SU-DHL-6 (cell line): Measurements from ENCODE around the gene DBET.
"Not testable (repeated sequence)": the region's sequence is repeated elsewhere in the genome, so short reads cannot be mapped to it uniquely, and the experiment has no call there.

Source experiments
- EZH2phosphoT487 ChIP-seq: fragments of 200-600 bp; sonication (generic), shearing (Covaris generic); conservative IDR thresholded peaks from 2 replicates; pipeline ENCODE4 v1.6.1; 2018; ENCODE audit warnings: mild to moderate bottlenecking, antibody characterized with exemption, low read length, moderate library complexity, mixed read lengths
- TF ChIP-seq, protein P1 (sequence below): fragments of 200-600 bp; sonication (generic); IDR thresholded peaks from one replicate; pipeline ENCODE4 v1.5.1; 2017; ENCODE audit warnings: antibody characterized with exemption, mild to moderate bottlenecking, low read length, moderate library complexity; ENCODE audit not compliant: insufficient read depth, poor library complexity, severe bottlenecking

DNA sequence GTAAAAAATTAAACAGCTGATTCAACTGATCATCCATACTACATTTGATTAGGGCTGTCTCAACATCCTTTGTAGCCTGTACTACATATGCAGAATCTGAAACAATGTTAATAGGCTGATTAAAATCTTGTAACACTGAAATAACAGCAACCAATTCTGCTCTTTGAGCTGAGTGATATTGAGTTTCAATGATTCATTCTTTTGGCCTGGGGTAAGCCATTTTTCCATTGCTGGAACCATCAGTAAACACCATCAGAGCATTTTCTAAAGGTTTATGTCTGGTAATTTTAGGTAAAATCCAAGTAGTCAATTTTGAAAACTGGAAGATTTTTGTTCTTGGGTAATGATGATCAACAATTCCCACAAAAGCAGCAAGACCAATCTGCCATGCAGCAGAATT is 45.7 kb downstream of the DBET start:
- TF ChIP-seq, protein P1, sequence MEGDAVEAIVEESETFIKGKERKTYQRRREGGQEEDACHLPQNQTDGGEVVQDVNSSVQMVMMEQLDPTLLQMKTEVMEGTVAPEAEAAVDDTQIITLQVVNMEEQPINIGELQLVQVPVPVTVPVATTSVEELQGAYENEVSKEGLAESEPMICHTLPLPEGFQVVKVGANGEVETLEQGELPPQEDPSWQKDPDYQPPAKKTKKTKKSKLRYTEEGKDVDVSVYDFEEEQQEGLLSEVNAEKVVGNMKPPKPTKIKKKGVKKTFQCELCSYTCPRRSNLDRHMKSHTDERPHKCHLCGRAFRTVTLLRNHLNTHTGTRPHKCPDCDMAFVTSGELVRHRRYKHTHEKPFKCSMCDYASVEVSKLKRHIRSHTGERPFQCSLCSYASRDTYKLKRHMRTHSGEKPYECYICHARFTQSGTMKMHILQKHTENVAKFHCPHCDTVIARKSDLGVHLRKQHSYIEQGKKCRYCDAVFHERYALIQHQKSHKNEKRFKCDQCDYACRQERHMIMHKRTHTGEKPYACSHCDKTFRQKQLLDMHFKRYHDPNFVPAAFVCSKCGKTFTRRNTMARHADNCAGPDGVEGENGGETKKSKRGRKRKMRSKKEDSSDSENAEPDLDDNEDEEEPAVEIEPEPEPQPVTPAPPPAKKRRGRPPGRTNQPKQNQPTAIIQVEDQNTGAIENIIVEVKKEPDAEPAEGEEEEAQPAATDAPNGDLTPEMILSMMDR: not testable (repeated sequence)
- TF ChIP-seq EZH2phosphoT487: not testable (repeated sequence)
